HS-5 (cell line): ENCODE measurements around the gene CRNKL1.
A peak's percentile ranks its signal among the peaks of the same experiment; 100 is the strongest.

Experiments
- DNase-seq: peaks from one replicate; pipeline ENCODE4 v3.0.0-alpha.2; 2012; ENCODE audit warnings: low read depth

Gene CRNKL1

GRCh38 chr20:20060234-20060998 is 8.2 kb upstream of the CRNKL1 start:
- no peak for DNase-seq

GRCh38 chr20:20051767-20052073 is 546 bp downstream of the CRNKL1 start:
- no peak for DNase-seq

- DNase-seq: no peak
Measured at GRCh38 chr20:20039752-20040387, 12.4 kb downstream of the CRNKL1 start.

- DNase-seq: no peak
Measured at GRCh38 chr20:20038586-20038985, 13.7 kb downstream of the CRNKL1 start.

- no peak for DNase-seq
Measured at GRCh38 chr20:20037960-20038359, 14.3 kb downstream of the CRNKL1 start.

- DNase-seq: no peak
Measured at GRCh38 chr20:20036756-20037155, 15.5 kb downstream of the CRNKL1 start.

- DNase-seq: no peak
Measured at GRCh38 chr20:20034486-20034885, 17.8 kb downstream of the CRNKL1 start.

- DNase-seq: no peak
Measured at GRCh38 chr20:20031790-20032189, 20.5 kb downstream of the CRNKL1 start.

GRCh38 chr20:20027284-20027683 is 25.0 kb downstream of the CRNKL1 start:
- DNase-seq: no peak

GRCh38 chr20:20024942-20025341 is 27.3 kb downstream of the CRNKL1 start:
- DNase-seq: no peak

- DNase-seq: no peak
Measured at GRCh38 chr20:20023395-20023794, 28.9 kb downstream of the CRNKL1 start.

GRCh38 chr20:20022498-20022897 is 29.8 kb downstream of the CRNKL1 start:
- DNase-seq: no peak

- no peak for DNase-seq
Measured at GRCh38 chr20:20021835-20022234, 30.4 kb downstream of the CRNKL1 start.

- DNase-seq: no peak
Measured at GRCh38 chr20:20020908-20021307, 31.4 kb downstream of the CRNKL1 start.

- DNase-seq: no peak
Measured at GRCh38 chr20:20019123-20019522, 33.1 kb downstream of the CRNKL1 start.

GRCh38 chr20:20018366-20018765 is 33.9 kb downstream of the CRNKL1 start:
- no peak for DNase-seq

GRCh38 chr20:20017844-20018185 is 34.5 kb downstream of the CRNKL1 start:
- no peak for DNase-seq

- peak; percentile 73 for DNase-seq
Measured at GRCh38 chr20:20017001-20017843, 35.0 kb downstream of the CRNKL1 start, which contains the start of gene NAA20. Gene NAA20 (plus strand): TSS chr20:20017362. CDS start chr20:20017397, 35 bp downstream.

GRCh38 chr20:20014659-20015058 is 37.6 kb downstream of the CRNKL1 start:
- no peak for DNase-seq

GRCh38 chr20:20012541-20012940 is 39.7 kb downstream of the CRNKL1 start:
- DNase-seq: no peak

GRCh38 chr20:20010639-20011500 is 41.4 kb downstream of the CRNKL1 start:
- no peak for DNase-seq

GRCh38 chr20:20009784-20010253 is 42.4 kb downstream of the CRNKL1 start:
- no peak for DNase-seq
